Lower leg skin (tissue), 4 donors: ENCODE measurements around the gene SYP. TPM values are rescaled to one million over a fixed set of nuclear protein-coding genes. Genes with fewer than 3 reads are reported as not detected.

Source experiments
- DNase-seq, 2 donors: peaks; one replicate each; pipeline ENCODE4 v3.0.0-alpha.2; 2019; ENCODE audit warnings: low spot score in 2 of 2
- H3K4me3 ChIP-seq: fragments of 200-600 bp; sonication (generic); 2 replicates; pipeline ENCODE4 v1.5.1; 2017; ENCODE audit warnings: mild to moderate bottlenecking, low read depth; ENCODE audit not compliant: poor library complexity, severe bottlenecking
- POLR2A ChIP-seq, 2 donors: fragments of 450-650 bp; IDR thresholded peaks; one replicate each; pipeline ENCODE4 v1.6.1; 2016 to 2017; ENCODE audit warnings: antibody characterized with exemption in 2 of 2, mild to moderate bottlenecking in 1 of 2, moderate library complexity in 1 of 2
- WGBS, 2 donors: methylation state at CpG; one replicate each; pipeline ENCODE4 v1.1.5; 2018; 5-methylcytosine and 5-hydroxymethylcytosine counted together
- intact Hi-C: fragments of 100-400 bp; cut with DNase I; formaldehyde crosslinking; loops from one replicate; pipeline ENCODE4 v1.15.0; 2023; ENCODE audit warnings: low total_unique reads
- total RNA-seq, 4 donors: library from RNA; depleted of rRNA; stranded (reverse); fragments of >200 nt; gene quantifications; one replicate each; pipeline ENCODE4 v1.1.0, GENCODE V29; 2016
- TF ChIP-seq, protein P1 (sequence below), 3 donors: fragments of 450-650 bp; IDR thresholded peaks; one replicate each; pipeline ENCODE4 v1.5.1; 2016; ENCODE audit warnings: antibody characterized with exemption in 3 of 3, mild to moderate bottlenecking in 3 of 3, moderate library complexity in 2 of 3

The SYP gene
- total RNA-seq, 4 donors from 2014 or later, result 0.88 to 4.8 (median 1.7) TPM

- 75 to 92% methylated on average over 4 to 6 of the region's 6 CpGs for WGBS, 2 donors
- DNase-seq, result no peak
- H3K4me3 ChIP-seq, result no peak overlapping the region
- intact Hi-C loops, result no loop called here
- no peak for TF ChIP-seq POLR2A (IDR thresholded peaks at IDR 0.05)
- TF ChIP-seq, protein P1, sequence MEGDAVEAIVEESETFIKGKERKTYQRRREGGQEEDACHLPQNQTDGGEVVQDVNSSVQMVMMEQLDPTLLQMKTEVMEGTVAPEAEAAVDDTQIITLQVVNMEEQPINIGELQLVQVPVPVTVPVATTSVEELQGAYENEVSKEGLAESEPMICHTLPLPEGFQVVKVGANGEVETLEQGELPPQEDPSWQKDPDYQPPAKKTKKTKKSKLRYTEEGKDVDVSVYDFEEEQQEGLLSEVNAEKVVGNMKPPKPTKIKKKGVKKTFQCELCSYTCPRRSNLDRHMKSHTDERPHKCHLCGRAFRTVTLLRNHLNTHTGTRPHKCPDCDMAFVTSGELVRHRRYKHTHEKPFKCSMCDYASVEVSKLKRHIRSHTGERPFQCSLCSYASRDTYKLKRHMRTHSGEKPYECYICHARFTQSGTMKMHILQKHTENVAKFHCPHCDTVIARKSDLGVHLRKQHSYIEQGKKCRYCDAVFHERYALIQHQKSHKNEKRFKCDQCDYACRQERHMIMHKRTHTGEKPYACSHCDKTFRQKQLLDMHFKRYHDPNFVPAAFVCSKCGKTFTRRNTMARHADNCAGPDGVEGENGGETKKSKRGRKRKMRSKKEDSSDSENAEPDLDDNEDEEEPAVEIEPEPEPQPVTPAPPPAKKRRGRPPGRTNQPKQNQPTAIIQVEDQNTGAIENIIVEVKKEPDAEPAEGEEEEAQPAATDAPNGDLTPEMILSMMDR (IDR thresholded peaks at IDR 0.05), result no peak
Observed at GRCh38 chrX:49204017-49204416, 4.0 kb upstream of the SYP start.

DNA sequence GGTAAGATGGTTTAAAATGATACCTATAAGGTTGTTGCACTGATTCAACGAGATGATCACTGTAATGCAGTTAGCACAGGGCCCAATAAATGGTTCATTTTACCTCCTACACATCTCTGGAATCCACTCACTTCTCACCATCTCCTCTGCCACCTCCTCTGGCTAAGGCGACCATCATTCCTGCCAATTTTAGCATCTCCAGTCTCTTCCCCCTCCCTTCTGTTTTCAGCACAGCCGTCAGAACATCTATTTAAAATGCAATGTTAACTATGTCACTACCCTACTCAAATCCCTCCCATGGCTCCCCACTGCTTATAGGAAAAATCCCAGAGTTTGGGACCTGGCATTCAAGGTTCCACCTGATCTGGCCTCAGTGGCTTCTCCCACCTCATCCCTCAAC lies 3.5 kb upstream of the SYP start:
- DNase-seq, result no peak
- WGBS, 2 donors, result 52 to 71% methylated on average over 3 of the region's 3 CpGs
- no peak overlapping the region for H3K4me3 ChIP-seq
- TF ChIP-seq, protein P1 (IDR thresholded peaks at IDR 0.05), result no peak
- TF ChIP-seq POLR2A (IDR thresholded peaks at IDR 0.05), result no peak
- intact Hi-C loops, result no loop called here

DNA sequence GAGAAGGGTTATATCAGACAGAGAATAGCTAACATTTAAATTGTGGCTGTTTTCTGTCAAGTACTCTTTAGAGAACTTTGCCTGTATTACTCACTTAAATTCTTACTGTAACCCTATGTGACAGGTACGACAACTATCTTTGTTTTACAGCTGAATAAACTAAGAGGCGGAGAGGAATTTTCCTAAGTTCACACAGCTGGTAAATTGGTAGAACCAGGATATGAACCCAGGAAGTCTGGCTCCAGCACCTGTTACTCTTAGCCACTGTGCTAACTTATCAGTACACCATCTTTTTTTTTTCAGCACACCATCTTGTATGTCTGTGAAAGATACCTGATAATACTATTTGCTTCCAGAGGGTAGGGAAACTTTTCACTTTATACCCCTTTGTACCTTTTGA lies 2.0 kb upstream of the SYP start:
- no peak for DNase-seq
- intact Hi-C loops, result no loop called here
- WGBS, 2 donors, result 90 to 94% methylated on average over 2 of the region's 2 CpGs
- no peak overlapping the region for H3K4me3 ChIP-seq
- no peak for TF ChIP-seq POLR2A (IDR thresholded peaks at IDR 0.05)
- TF ChIP-seq, protein P1 (IDR thresholded peaks at IDR 0.05), result no peak

DNA sequence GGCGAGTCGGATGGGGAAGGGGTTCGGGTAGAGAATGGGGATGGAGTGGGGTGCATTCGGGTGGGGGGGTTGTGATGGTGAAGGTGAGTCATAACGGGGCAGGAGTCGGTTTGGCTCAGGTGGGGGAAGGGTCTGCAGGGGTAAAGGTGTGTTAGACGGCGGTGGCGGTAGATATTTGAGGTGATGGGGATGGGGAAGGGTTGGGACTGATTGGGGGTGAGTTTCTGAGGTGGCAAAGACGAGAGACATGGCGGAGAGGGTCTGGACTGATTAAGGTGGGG lies 738 bp downstream of the SYP start:
- H3K4me3 ChIP-seq, result no peak overlapping the region
- TF ChIP-seq, protein P1 (IDR thresholded peaks at IDR 0.05), result no peak
- TF ChIP-seq POLR2A (IDR thresholded peaks at IDR 0.05), result no peak
- intact Hi-C loops, result no loop called here
- DNase-seq, result no peak
- WGBS, 2 donors, result 9 to 32% methylated on average over 11 of the region's 11 CpGs

GRCh38 chrX:49198540-49199314 lies 1.3 kb downstream of the SYP start:
- intact Hi-C loops, result no loop called here
- WGBS, 2 donors, result 10 to 44% methylated on average over 11 to 12 of the region's 12 CpGs
- DNase-seq, result no peak
- H3K4me3 ChIP-seq, result no peak overlapping the region
- TF ChIP-seq, protein P1 (IDR thresholded peaks at IDR 0.05), result no peak
- no peak for TF ChIP-seq POLR2A (IDR thresholded peaks at IDR 0.05)

DNA sequence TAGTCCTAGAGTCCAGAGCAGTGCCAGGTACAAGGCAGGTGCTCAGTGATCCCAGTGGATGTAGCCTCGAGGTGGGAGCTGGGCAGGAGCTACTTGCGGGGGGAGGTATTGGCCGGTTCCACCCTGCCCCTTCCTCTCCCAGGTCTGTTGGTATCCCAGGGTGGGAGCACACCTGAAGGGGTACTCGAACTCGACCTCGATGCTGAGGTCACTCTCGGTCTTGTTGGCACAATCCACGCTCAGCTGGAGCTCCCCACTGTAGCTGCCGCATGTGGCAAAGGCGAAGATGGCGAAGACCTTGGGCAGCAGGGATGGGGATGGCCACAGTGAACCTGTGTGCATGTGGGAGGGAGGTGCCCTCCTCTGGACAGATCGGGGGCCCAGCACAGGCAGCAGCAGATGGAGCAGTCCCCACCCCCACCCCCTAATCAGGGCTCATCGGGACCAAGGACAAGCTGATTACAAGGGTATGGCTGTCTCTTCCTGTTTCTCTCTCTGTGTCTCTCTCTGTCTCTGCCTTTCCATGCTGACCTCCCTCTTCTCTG lies 2.4 kb downstream of the SYP start:
- no peak for DNase-seq
- intact Hi-C loops, result no loop called here
- H3K4me3 ChIP-seq, result no peak overlapping the region
- TF ChIP-seq POLR2A (IDR thresholded peaks at IDR 0.05), result no peak
- TF ChIP-seq, protein P1 (IDR thresholded peaks at IDR 0.05), result no peak
- WGBS, 2 donors, result 72 to 77% methylated on average over 11 to 13 of the region's 13 CpGs
